Stomach (tissue), 4 donors: ENCODE data around the gene JUN.

ENCODE experiments used
- CTCF ChIP-seq, 7 experiments: fragments of 450-650 bp in 4 of 7; fragments of 200-600 bp in 3 of 7; sonication (generic) in 3 of 7; IDR thresholded peaks; one replicate each; pipeline ENCODE4 v1.5.1; 2016 to 2019; ENCODE audit warnings: antibody characterized with exemption in 7 of 7, control low read depth in 2 of 7, mild to moderate bottlenecking in 1 of 7
- POLR2A ChIP-seq, 4 donors: fragments of 450-650 bp; IDR thresholded peaks; one replicate each; pipeline ENCODE4 v1.6.1; 2016; ENCODE audit warnings: antibody characterized with exemption in 4 of 4, control low read depth in 2 of 4, mild to moderate bottlenecking in 1 of 4, moderate library complexity in 1 of 4
- POLR2AphosphoS5 ChIP-seq, 3 donors: sonication (generic); formaldehyde crosslinking; IDR thresholded peaks; one replicate each; pipeline ENCODE4 v1.6.1; 2016; ENCODE audit warnings: antibody characterized with exemption in 3 of 3

DNA sequence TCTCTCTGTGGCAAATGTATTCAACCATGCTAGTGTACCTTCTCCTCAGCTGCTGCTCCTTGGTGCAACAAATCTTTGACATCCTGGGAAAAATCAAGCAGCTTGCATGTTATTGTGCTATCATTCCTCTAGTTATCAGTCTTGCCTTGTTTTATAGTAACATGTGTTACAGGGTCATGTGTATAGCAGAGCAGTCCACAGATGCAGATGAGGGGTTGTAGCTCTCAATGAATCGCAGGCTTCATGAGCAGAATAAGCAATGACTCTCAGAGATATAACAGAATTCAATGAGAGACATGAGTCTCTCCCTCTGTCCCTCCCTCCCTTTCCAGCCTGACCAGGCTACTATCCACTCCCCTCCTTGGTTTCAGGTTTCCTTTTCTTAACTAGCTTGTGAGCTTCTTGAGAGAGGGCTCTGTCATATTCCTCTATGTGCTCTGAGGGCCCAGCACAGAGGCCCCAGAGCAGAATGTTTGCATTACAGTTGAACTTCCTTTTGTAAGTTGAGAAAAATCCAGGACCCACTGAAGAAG, 15.1 kb upstream of the JUN start:
- TF ChIP-seq CTCF (IDR thresholded peaks at IDR 0.05) (no peak), POLR2AphosphoS5 (IDR thresholded peaks at IDR 0.05) (no peak), POLR2A (IDR thresholded peaks at IDR 0.05) (no peak)
